ENCODE results near the gene SLC24A1. TPM values are rescaled to one million over a fixed set of nuclear protein-coding genes. Genes with fewer than 3 reads are reported as not detected.

SLC24A1 gene
- total RNA-seq, 2 experiments from 2014 or later, result 6.8 to 7.6 TPM

DNA sequence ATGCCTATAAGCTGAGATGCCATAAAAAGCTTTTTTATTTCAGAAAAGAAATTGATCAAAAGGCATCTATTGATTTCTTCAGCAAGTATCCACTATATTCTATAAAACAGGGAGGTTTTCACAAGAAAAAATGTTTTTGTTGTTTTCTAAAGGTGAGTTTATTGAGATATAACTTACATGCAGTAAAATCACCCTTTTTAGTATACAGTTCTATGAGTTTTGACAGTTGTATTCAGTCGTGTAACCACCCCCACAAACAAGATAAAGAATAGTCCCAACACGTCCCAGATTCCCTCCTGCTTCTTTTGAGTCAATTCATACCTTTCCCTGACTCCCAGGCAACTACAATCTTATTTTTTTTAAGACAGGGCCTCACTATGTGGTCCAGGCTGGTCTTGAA lies 18.6 kb upstream of the SLC24A1 start:
- H3K36me3 Mint-ChIP-seq (ENCODE audit: low read depth), result peaks cover 20% of the 10 kb centered on the region
- ATAC-seq (no peak), DNase-seq (no peak)
- peaks cover 8% of the 10 kb centered on the region for H3K4me1 Mint-ChIP-seq (ENCODE audit: low read depth)
- H3K27me3 Mint-ChIP-seq, result no peaks in the 10 kb centered on the region
- TF ChIP-seq, protein P1, sequence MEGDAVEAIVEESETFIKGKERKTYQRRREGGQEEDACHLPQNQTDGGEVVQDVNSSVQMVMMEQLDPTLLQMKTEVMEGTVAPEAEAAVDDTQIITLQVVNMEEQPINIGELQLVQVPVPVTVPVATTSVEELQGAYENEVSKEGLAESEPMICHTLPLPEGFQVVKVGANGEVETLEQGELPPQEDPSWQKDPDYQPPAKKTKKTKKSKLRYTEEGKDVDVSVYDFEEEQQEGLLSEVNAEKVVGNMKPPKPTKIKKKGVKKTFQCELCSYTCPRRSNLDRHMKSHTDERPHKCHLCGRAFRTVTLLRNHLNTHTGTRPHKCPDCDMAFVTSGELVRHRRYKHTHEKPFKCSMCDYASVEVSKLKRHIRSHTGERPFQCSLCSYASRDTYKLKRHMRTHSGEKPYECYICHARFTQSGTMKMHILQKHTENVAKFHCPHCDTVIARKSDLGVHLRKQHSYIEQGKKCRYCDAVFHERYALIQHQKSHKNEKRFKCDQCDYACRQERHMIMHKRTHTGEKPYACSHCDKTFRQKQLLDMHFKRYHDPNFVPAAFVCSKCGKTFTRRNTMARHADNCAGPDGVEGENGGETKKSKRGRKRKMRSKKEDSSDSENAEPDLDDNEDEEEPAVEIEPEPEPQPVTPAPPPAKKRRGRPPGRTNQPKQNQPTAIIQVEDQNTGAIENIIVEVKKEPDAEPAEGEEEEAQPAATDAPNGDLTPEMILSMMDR (IDR thresholded peaks at IDR 0.05), result no peak
- no peaks in the 10 kb centered on the region for H3K9me3 Mint-ChIP-seq
- ChIA-PET POLR2A (no interaction called here), CTCF (no interaction called here)
- H3K4me3 Mint-ChIP-seq, result no peak overlapping the region
- H3K27ac Mint-ChIP-seq, result no peak overlapping the region
- intact Hi-C loops (cut with micrococcal nuclease), result no loop called here

DNA sequence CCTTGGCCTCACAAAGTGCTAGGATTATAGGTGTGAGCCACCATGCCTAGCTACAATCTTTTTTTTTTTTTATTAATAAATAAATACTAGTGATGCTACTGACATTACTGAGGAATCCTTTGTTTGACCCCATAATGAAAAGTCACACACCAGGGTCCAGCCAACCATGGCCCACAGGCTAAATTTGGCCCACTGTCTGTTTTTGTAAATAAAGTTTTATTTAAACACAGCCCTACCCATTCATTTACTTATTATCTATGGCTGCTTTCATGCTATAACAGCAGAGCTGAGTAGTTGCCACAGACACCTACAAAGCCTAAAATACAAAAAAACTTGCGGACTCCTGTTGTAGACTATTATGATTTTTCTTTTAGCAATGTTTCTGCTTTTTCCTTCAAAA lies 18.2 kb upstream of the SLC24A1 start:
- DNase-seq (no peak), ATAC-seq (no peak)
- ChIA-PET POLR2A (no interaction called here), CTCF (no interaction called here)
- intact Hi-C loops (cut with micrococcal nuclease), result no loop called here
- Mint-ChIP-seq H3K27ac (no peak overlapping the region), H3K9me3 (no peaks in the 10 kb centered on the region), H3K4me1 (ENCODE audit: low read depth) (peaks cover 10% of the 10 kb centered on the region), H3K4me3 (no peak overlapping the region), H3K36me3 (ENCODE audit: low read depth) (peaks cover 17% of the 10 kb centered on the region), H3K27me3 (no peaks in the 10 kb centered on the region)
- TF ChIP-seq, protein P1 (IDR thresholded peaks at IDR 0.05), result no peak

DNA sequence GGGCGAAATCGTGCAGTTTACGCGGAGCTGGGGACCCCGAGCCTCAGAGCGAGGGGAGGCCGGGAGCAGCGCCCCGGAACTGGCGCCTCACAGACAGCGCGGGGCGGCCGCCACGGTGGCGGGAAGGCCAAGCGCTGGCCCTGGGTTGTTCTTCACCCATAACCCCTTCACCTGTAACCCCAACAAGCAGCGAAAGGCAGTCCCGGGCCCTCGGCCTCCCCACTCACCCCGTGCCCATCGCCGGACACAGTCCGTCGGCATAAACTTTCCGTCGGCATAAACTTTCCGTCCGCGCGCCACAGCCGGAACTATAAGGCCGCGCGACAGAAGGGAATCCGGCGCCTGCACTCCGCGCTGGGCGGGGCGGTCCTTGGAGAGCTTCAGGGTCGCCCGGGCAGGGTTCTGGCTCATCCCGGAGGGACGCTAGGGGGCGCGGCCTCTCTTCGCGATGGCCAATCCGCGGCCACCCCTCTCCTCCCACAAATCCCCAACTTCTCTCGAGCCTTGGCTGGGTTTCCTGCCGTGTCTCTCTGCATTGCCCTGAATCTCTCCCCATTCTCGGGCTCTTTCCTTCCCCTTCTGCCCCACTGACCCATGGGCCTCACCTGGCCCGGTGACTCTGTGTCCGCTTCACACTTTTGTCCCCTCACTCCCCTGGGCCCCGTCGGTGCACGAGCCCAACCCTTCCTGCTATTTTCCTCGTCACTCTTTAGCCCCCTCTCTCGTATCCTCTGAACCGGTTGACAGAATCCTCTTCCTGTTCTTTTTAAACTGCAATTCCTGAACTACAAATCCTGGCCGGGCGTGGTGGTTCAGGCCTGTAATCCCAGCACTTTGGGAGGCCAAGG lies 10.6 kb upstream of the SLC24A1 start, which contains the start of gene INTS14:
Gene INTS14, minus strand, starts transcription at position 261 of the 848 bp plus-strand sequence. CDS start 3,751 bp downstream, outside the sequence.
- no peaks in the 10 kb centered on the region for H3K9me3 Mint-ChIP-seq
- TF ChIP-seq, protein P1 (IDR thresholded peaks at IDR 0.05), result peak; percentile 47
- ATAC-seq (peak; percentile 99), DNase-seq (peak; percentile 98)
- CTCF ChIA-PET, result interaction anchor here (0.9 to 2.4 kb wide), 5 partner anchors 19 to 207 kb away, joined by 3 to 13 read pairs (median 3); no protein-coding TSS in a partner anchor
- peak within 1 kb of the TSS; percentile 93 for H3K4me3 Mint-ChIP-seq
- peaks cover 31% of the 10 kb centered on the region for H3K4me1 Mint-ChIP-seq (ENCODE audit: low read depth)
- POLR2A ChIA-PET, result interaction anchor here (0.7 to 1.6 kb wide), 13 partner anchors 9 to 258 kb away, joined by 3 to 6 read pairs (median 3); partner anchors contain the start of genes HACD3, RAB11A and SLC24A1
- intact Hi-C loops (cut with micrococcal nuclease), result no loop called here
- peak within 1 kb of the TSS; percentile 91 for H3K27ac Mint-ChIP-seq
- peaks cover 3% of the 10 kb centered on the region for H3K36me3 Mint-ChIP-seq (ENCODE audit: low read depth)
- no peaks in the 10 kb centered on the region for H3K27me3 Mint-ChIP-seq

DNA sequence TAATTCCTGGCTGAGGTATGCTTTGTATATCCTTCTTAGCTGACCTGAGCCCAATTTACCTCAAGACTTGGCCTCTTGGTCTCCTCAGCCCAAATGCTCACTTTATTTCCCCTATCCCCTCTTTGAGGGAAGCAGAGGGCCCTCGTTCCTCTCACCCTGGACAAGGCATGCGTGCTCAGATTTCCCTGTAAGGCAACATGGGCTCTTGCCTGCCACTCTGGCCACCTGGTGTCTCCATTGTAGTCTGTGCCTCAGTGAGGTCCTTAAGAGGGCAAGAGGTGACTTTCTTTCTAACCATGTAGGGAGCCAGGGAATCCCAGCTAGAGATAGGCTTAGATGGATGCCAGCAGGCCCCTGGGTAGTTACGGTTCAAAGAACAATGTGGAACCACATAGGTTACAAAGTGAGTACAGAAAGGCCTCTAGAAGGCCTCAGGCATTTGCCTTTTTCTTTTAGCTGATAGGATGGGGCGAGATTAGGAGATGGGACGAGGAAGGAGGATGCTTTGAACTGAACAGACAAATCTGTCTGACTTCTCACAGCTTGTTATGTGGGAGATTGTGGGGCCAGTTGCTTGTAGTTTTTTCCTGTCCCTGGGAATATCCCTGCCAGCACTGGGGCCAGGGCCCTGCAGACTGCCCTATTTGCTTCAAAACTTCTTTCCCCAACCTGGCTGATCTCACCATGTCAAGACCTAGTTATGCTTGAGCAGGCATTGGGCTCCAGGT lies 9.7 kb upstream of the SLC24A1 start:
- TF ChIP-seq, protein P1 (IDR thresholded peaks at IDR 0.05), result no peak
- ChIA-PET CTCF (interaction anchor here (1.1 to 2.4 kb wide), 3 partner anchors 18 to 206 kb away, joined by 3 to 13 read pairs (median 3); no protein-coding TSS in a partner anchor), POLR2A (interaction anchor here (1.2 kb wide), 1 partner anchor 50 kb away, joined by 3 read pairs; no protein-coding TSS in a partner anchor)
- Mint-ChIP-seq H3K9me3 (no peaks in the 10 kb centered on the region), H3K4me1 (ENCODE audit: low read depth) (peaks cover 31% of the 10 kb centered on the region), H3K27me3 (no peaks in the 10 kb centered on the region), H3K36me3 (ENCODE audit: low read depth) (peaks cover 3% of the 10 kb centered on the region), H3K27ac (peak overlapping the region; percentile 91), H3K4me3 (peak overlapping the region; percentile 93)
- no peak for DNase-seq
- intact Hi-C loops (cut with micrococcal nuclease), result no loop called here
- ATAC-seq, result no peak

Data from activated CD8-positive, alpha-beta T cell treated with anti-CD3 and anti-CD28 coated beads for 36 hours (primary cell).